T-helper 1 cell (primary cell): Measurements from ENCODE around the gene KIF6.

Source experiments
- DNase-seq, 5 donors: peaks; one replicate each; pipeline ENCODE4 v3.0.0-alpha.2; 2012 to 2020

The KIF6 gene

DNA sequence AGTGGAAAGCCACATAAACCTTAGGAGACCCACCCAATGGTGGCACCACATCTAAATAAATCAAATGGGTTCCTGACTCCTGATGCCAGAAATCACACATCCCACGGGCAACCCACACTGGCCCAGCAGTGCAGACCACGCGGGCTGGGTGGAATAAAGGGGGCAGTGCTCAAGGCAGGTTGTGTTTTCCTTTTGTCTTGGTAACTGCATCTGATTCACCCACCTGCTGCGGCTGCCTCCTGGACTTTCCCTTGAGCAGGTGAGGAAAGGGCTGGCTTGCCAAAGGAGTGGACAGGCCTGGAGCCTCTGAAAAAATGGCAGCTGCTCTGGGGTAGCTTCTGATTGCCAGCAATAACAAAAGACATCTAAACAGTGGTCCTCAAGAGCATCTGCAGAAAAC lies 283.2 kb downstream of the KIF6 start:
- no peak for DNase-seq

GRCh38 chr6:39441301-39441700 lies 283.9 kb downstream of the KIF6 start:
- no peak for DNase-seq

DNA sequence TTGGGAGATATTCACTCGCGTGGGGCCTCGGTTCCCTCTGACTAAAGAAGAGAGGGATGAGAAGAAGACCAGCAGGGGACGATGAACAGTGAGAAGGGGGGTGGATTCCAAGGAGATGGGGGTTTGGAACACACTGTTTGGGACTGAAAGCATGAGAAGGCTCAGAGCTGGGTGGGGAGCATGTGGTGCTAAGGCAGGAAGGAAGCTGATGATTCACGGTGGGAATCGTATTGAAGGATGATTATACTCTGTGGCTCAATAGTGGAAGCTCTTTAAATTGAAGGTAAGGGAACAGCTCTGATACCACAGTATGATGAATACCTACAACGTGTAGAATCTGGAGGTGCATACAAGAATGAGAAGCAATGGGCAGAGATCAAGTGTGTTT lies 285.2 kb downstream of the KIF6 start:
- no peak for DNase-seq

DNA sequence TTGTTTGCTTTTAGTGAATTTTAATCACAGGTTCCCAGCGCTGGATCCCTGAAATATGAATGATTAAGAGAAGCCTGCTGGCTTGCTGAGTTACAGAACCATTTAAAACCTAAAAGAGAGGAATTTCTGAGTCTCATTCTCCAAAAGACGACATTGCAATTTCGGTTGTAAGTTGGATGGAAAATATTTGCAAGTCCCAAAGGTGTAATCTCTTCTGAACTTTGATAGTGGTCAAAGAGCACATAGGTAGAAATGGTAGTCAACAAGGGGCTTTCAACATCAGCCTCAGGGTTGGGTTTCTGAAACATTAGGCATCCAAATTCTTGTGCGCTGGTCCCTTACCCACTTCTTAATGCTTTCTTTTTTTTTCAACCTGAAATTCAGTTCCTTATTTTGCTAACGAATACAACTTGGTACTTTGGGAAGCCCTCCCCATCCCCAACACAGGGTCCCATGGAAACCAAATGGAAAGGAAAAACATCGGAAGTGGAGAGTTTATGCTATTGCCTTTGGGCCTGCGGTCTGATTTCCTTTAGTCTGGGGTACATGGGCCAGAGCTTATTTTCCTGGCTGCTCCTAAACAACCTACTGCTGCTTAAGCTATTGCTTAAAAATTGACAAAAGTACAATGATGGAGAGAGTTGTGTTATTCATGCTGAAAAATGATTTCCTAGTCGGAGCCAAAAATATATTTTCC lies 285.7 kb downstream of the KIF6 start:
- no peak for DNase-seq

DNA sequence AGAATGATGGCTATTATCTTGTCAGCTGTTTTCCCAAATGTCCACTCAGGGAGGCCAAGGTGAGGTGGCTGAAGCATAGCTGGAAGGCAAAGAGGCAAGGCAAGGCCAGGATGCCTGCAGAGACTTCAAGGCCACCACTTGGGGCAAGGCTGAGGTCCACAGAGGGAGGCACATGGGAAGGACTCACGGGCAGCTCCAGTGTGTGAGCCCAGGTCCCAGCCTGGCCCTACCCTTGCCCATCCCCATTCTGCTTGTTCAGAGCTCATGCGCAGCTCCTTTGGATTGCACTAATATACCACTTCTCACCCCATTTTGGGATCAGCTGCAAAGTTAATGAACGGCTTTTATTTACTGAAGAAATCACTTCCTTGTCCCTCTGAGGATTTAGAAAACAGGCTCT lies 291.6 kb downstream of the KIF6 start:
- DNase-seq, result no peak

DNA sequence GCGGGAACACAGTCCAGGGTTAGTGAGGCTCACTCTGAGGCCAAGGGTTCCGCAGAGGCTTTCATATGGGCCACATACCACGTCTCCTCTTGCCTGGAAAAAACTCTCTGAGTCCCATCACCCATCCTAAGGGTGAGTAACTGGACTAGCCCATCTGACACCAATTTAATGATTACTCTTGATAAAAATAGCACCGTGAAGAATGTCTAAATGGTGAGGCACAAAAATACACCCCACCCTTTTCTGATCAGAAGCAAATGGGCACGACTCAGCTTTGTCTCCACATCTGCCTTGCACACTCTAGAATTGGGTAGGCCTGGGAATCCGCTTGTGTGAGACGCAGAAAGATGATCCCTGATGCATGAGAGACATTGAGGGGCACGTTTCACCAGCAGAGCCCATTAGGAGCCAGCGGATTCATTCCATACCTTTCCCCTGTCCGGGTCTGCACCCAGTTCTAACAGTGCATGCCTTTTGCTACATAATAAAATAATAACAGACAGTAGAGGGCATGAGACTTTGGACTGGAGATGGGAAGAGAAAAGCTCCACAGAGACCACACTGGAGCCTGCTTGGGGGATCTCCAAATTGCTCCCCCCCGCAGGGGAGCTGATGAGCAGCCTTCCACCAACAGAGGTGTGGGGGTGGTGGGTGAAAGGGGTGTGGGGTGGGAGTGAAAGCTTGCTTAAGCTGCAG lies 292.7 kb downstream of the KIF6 start:
- no peak for DNase-seq

DNA sequence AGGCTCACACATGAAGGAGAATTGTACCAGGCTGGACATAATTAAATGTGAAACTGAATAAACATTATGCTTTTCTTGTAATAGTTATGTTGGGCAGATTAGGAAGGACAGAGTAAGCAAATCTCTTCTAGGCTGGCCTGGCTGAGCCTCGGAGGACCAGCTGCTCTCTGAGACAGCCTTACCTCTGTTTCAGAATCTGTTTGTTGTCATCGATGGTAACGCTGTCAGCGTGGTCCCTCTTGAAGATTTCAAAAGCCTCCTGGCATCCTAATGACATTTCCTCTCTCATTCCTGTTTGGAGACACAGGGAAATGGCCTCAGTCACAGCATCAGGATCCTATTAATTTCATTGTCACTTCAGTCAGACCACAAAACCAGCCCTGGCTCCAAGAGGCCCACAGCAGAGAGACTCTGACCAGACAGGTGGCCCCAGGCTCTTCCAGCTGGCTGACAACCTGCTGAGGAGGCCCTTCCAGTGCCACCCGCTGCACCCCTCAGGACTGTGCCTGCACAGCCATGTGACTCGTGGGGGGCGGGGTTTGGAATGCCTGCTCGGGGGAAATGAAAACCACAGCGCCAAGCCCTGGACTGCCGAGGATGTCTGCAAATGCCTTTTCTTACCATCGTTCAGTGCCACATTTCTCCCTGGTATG lies 294.2 kb downstream of the KIF6 start:
- no peak for DNase-seq

- DNase-seq, result no peak
These were observed 294.8 kb downstream of the KIF6 start for GRCh38 chr6:39430446-39430845.

DNA sequence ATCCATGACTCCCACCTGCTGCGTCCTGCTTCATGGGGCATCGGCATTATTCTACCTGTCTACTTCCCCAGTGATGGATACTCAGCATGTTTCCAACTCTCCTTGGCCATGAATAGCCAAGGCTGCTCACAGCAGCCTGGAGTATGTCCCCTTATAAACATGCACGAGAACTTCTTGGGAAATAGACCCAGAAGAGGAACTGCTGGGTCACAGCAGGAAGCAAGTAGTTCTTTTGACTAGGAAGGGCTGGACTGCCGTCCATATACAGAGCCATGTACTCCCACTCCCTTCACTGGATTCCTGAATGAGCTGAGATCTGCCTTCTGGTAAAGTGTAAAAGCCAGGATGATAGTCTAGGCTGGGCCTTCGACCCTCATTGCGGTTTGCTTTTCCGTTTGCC lies 296.4 kb downstream of the KIF6 start:
- no peak for DNase-seq

GRCh38 chr6:39428152-39428551 lies 297.1 kb downstream of the KIF6 start:
- no peak for DNase-seq

- no peak for DNase-seq
These were observed 299.1 kb downstream of the KIF6 start for GRCh38 chr6:39426073-39426456.

GRCh38 chr6:39425346-39426072 lies 299.7 kb downstream of the KIF6 start:
- DNase-seq, result no peak

DNA sequence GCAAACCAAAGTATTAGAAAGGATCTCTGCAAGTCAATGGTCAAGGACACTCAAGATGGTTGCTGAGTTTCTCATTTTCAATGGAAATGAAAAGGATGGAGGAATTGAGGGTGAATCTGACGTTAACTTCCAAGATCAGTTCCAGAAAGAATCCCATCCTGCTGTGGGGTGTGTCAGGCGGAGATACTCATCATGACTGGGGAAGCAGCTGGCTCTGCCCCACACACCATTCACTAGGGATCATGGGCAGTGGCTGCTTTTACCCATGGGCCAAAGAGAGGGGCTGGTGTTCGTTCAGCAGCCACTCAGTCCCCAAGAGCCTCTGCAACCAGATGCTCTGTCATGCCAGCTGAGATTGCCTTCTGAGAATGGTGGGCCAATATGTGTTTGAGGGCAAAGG lies 300.4 kb downstream of the KIF6 start:
- no peak for DNase-seq

DNA sequence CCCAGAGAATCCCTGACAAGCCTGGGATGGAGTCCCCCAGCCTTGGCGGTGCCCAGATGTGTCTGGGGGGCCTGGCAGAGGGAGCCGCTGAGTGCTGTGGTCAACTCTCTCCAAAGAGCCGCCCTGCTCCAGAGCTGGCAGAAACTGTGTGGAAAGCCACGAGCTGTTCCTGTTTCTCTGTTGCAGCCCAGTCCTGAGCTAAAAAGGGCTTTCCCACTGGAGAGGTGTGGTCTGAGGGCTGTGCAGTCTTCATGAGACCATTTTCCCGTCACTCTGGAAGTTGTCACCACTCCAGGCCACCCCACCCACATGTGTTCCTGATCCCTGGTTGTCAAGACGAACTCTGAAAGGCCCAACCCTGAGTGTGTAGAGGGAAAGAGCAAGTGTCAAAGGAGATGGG lies 303.0 kb downstream of the KIF6 start:
- no peak for DNase-seq

GRCh38 chr6:39421383-39422225 lies 303.6 kb downstream of the KIF6 start:
- DNase-seq, result no peak

- no peak for DNase-seq
These were observed 304.6 kb downstream of the KIF6 start for GRCh38 chr6:39420300-39421265.

GRCh38 chr6:39419607-39420006 lies 305.6 kb downstream of the KIF6 start:
- no peak for DNase-seq

DNA sequence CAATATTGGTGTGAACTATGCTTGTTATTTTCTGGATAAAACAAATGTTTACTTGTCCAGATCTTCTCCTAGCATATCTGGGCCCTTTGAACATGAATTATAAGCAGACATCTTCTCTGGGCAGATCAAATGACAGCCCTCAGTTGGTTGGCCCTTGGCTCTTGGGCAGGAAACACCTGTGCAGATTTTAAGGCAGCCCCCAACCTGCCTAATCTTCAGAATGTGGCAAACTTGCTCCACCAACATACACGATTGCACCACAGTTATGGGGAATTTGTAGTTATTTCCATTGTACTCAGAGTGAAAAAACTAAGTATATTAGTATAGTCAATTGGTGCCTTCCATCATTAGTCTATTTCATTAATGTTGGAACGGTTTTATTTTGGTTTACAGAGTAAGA lies 307.8 kb downstream of the KIF6 start:
- no peak for DNase-seq

GRCh38 chr6:39416728-39417127 lies 308.5 kb downstream of the KIF6 start:
- no peak for DNase-seq

- DNase-seq, result no peak
These were observed 309.2 kb downstream of the KIF6 start for GRCh38 chr6:39416026-39416425.

DNA sequence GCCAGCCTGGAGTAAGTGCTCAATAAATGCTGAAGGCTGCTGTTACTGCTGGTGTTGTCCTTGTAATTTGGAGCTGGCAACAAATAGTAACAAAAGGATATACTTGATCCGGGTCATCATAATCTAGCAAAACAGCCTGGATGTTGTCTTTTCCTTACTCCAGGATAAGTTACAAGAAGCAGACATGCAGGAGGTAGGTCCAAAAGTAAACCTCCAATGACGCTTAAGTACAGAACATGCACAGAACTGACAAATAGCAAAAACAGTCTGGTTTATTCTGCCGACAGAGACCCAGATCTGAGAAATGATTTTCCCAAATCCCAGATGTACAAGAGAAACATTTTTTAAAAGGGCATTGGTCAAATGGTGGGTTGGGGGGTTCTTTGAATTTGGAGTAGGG lies 309.7 kb downstream of the KIF6 start:
- no peak for DNase-seq
